PFSK-1 (cell line): ENCODE measurements around the gene PNLIPRP2.

ENCODE experiments used
- FOXP2 ChIP-seq: optimal IDR thresholded peaks from 2 replicates; pipeline ENCODE3; 2011; ENCODE audit warnings: borderline replicate concordance, control low read depth, inconsistent platforms; ENCODE audit not compliant: insufficient read depth; ENCODE audit errors: extremely low read length, extremely low read depth
- POLR2AphosphoS5 ChIP-seq: IDR thresholded peaks from 2 replicates; pipeline ENCODE4 v1.6.1; 2012; ENCODE audit warnings: low read depth, mild to moderate bottlenecking, control low read depth, low read length, moderate library complexity
- REST ChIP-seq, 2 experiments: IDR thresholded peaks; 2 replicates each; pipeline versions ENCODE4 v1.6.1 to v1.8.0; 2011 to 2012; ENCODE audit warnings: low read depth in 2 of 2, low read length in 2 of 2, control low read depth in 1 of 2, inconsistent platforms in 1 of 2, mild to moderate bottlenecking in 1 of 2, moderate library complexity in 1 of 2; ENCODE audit not compliant: insufficient read depth in 1 of 2
- SIN3A ChIP-seq: IDR thresholded peaks from 2 replicates; pipeline ENCODE4 v1.6.1; 2012; ENCODE audit warnings: mild to moderate bottlenecking, low read length, moderate library complexity, borderline replicate concordance; ENCODE audit not compliant: insufficient read depth
- TAF1 ChIP-seq: IDR thresholded peaks from 2 replicates; pipeline ENCODE4 v1.6.1; 2012; ENCODE audit warnings: low read length, control low read depth, borderline replicate concordance; ENCODE audit not compliant: insufficient read depth

- TF ChIP-seq REST (IDR thresholded peaks at IDR 0.05; ENCODE audit: insufficient read depth in 1 of 2, low read depth in 2 of 2, low read length in 2 of 2) (no peak), TAF1 (no peak), POLR2AphosphoS5 (no peak), SIN3A (no peak), FOXP2 (no peak)
These were observed 15.6 kb downstream of the PNLIPRP2 start for GRCh38 chr10:116636385-116636784.
